ENCODE measurements around the gene CRPPA.
"Not testable (repeated sequence)": the region's sequence is repeated elsewhere in the genome, so short reads cannot be mapped to it uniquely, and the experiment has no call there.

Gene CRPPA

GRCh38 chr7:16421333-16422102 lies at the start of gene CRPPA:
TSS of gene CRPPA (minus strand) at chr7:16421538. CDS start at chr7:16421322, 216 bp downstream.
- Mint-ChIP-seq H3K4me3 (peak within 1 kb of the TSS; percentile 91), H3K9me3 (no peaks in the 10 kb centered on the region), H3K27ac (peak within 1 kb of the TSS; percentile 95), H3K36me3 (no peaks in the 10 kb centered on the region), H3K4me1 (peaks cover 20% of the 10 kb centered on the region), H3K27me3 (no peaks in the 10 kb centered on the region)
- peak; percentile 57 for ATAC-seq

- Mint-ChIP-seq H3K4me3 (no peak within 1 kb of the TSS), H3K36me3 (no peaks in the 10 kb centered on the region), H3K27me3 (peaks cover 14% of the 10 kb centered on the region), H3K4me1 (no peaks in the 10 kb centered on the region), H3K27ac (no peak within 1 kb of the TSS), H3K9me3 (no peaks in the 10 kb centered on the region)
- no peak for ATAC-seq
These were observed 44.4 kb upstream of the CRPPA start, which contains the start of gene SOSTDC1 for GRCh38 chr7:16465469-16466361. TSS of gene SOSTDC1 (minus strand) at chr7:16465738. CDS start at chr7:16465668, 70 bp downstream.

- ATAC-seq, result no peak
- no peak overlapping the region for H3K4me3 Mint-ChIP-seq
- no peaks in the 10 kb centered on the region for H3K36me3 Mint-ChIP-seq
- H3K27me3 Mint-ChIP-seq, result peaks cover 14% of the 10 kb centered on the region
- no peaks in the 10 kb centered on the region for H3K4me1 Mint-ChIP-seq
- no peaks in the 10 kb centered on the region for H3K9me3 Mint-ChIP-seq
- H3K27ac Mint-ChIP-seq, result no peak overlapping the region
These were observed 42.8 kb upstream of the CRPPA start for GRCh38 chr7:16463949-16464715.

GRCh38 chr7:16463520-16463919 lies 42.2 kb upstream of the CRPPA start:
- Mint-ChIP-seq H3K4me3 (no peak overlapping the region), H3K27me3 (peaks cover 14% of the 10 kb centered on the region), H3K4me1 (no peaks in the 10 kb centered on the region), H3K9me3 (no peaks in the 10 kb centered on the region), H3K36me3 (no peaks in the 10 kb centered on the region), H3K27ac (no peak overlapping the region)
- ATAC-seq, result no peak

- Mint-ChIP-seq H3K4me3 (no peak overlapping the region), H3K36me3 (no peaks in the 10 kb centered on the region), H3K27ac (no peak overlapping the region), H3K4me1 (no peaks in the 10 kb centered on the region), H3K9me3 (no peaks in the 10 kb centered on the region), H3K27me3 (peaks cover 14% of the 10 kb centered on the region)
- ATAC-seq, result no peak
These were observed 41.1 kb upstream of the CRPPA start for GRCh38 chr7:16462431-16462889.

GRCh38 chr7:16460789-16461493 lies 39.6 kb upstream of the CRPPA start:
- H3K4me1 Mint-ChIP-seq, result no peaks in the 10 kb centered on the region
- H3K36me3 Mint-ChIP-seq, result no peaks in the 10 kb centered on the region
- H3K9me3 Mint-ChIP-seq, result no peaks in the 10 kb centered on the region
- no peak overlapping the region for H3K27ac Mint-ChIP-seq
- H3K27me3 Mint-ChIP-seq, result peaks cover 14% of the 10 kb centered on the region
- no peak for ATAC-seq
- H3K4me3 Mint-ChIP-seq, result no peak overlapping the region

GRCh38 chr7:16456303-16456702 lies 35.0 kb upstream of the CRPPA start:
- not testable (repeated sequence) for H3K9me3 Mint-ChIP-seq, H3K4me1 Mint-ChIP-seq, H3K36me3 Mint-ChIP-seq, H3K4me3 Mint-ChIP-seq, H3K27ac Mint-ChIP-seq, ATAC-seq, H3K27me3 Mint-ChIP-seq

GRCh38 chr7:16455591-16455990 lies 34.3 kb upstream of the CRPPA start:
- H3K9me3 Mint-ChIP-seq, result no peaks in the 10 kb centered on the region
- peaks cover 5% of the 10 kb centered on the region for H3K27me3 Mint-ChIP-seq
- ATAC-seq, result no peak
- no peaks in the 10 kb centered on the region for H3K36me3 Mint-ChIP-seq
- H3K4me3 Mint-ChIP-seq, result no peak overlapping the region
- no peak overlapping the region for H3K27ac Mint-ChIP-seq
- peaks cover 6% of the 10 kb centered on the region for H3K4me1 Mint-ChIP-seq

- no peak for ATAC-seq
- Mint-ChIP-seq H3K27ac (no peak overlapping the region), H3K27me3 (peaks cover 5% of the 10 kb centered on the region), H3K36me3 (no peaks in the 10 kb centered on the region), H3K9me3 (no peaks in the 10 kb centered on the region), H3K4me3 (no peak overlapping the region), H3K4me1 (peaks cover 2% of the 10 kb centered on the region)
These were observed 29.0 kb upstream of the CRPPA start for GRCh38 chr7:16450366-16450765.

- ATAC-seq, result no peak
- H3K27ac Mint-ChIP-seq, result no peak overlapping the region
- H3K4me1 Mint-ChIP-seq, result no peaks in the 10 kb centered on the region
- no peak overlapping the region for H3K4me3 Mint-ChIP-seq
- no peaks in the 10 kb centered on the region for H3K36me3 Mint-ChIP-seq
- no peaks in the 10 kb centered on the region for H3K9me3 Mint-ChIP-seq
- peaks cover 5% of the 10 kb centered on the region for H3K27me3 Mint-ChIP-seq
These were observed 26.5 kb upstream of the CRPPA start for GRCh38 chr7:16447876-16448275.

GRCh38 chr7:16446508-16446907 lies 25.2 kb upstream of the CRPPA start:
- no peaks in the 10 kb centered on the region for H3K36me3 Mint-ChIP-seq
- H3K27ac Mint-ChIP-seq, result no peak overlapping the region
- H3K9me3 Mint-ChIP-seq, result no peaks in the 10 kb centered on the region
- H3K4me3 Mint-ChIP-seq, result no peak overlapping the region
- H3K4me1 Mint-ChIP-seq, result no peaks in the 10 kb centered on the region
- peaks cover 3% of the 10 kb centered on the region for H3K27me3 Mint-ChIP-seq
- ATAC-seq, result no peak

- H3K27ac Mint-ChIP-seq, H3K4me1 Mint-ChIP-seq, ATAC-seq, H3K36me3 Mint-ChIP-seq, H3K9me3 Mint-ChIP-seq, H3K4me3 Mint-ChIP-seq: not testable (repeated sequence)
- peaks cover 13% of the 10 kb centered on the region for H3K27me3 Mint-ChIP-seq
These were observed 22.5 kb upstream of the CRPPA start for GRCh38 chr7:16443871-16444270.

GRCh38 chr7:16438988-16439387 lies 17.6 kb upstream of the CRPPA start:
- Mint-ChIP-seq H3K4me1 (no peaks in the 10 kb centered on the region), H3K36me3 (no peaks in the 10 kb centered on the region), H3K27me3 (peaks cover 13% of the 10 kb centered on the region), H3K9me3 (no peaks in the 10 kb centered on the region), H3K4me3 (no peak overlapping the region), H3K27ac (no peak overlapping the region)
- ATAC-seq, result no peak

- Mint-ChIP-seq H3K27me3 (peaks cover 10% of the 10 kb centered on the region), H3K4me3 (no peak overlapping the region), H3K27ac (no peak overlapping the region), H3K9me3 (no peaks in the 10 kb centered on the region), H3K36me3 (no peaks in the 10 kb centered on the region), H3K4me1 (no peaks in the 10 kb centered on the region)
- no peak for ATAC-seq
These were observed 15.0 kb upstream of the CRPPA start for GRCh38 chr7:16436306-16436705.

Measured in stimulated activated memory B cell treated with anti-CD40 and anti-IgM and Interleukin-4, amounts not matched to agents 10 μg/mL and 1 μg/mL and 100 μg/mL, for 72 hours (primary cell).